Heart left ventricle (tissue), 13 donors: Measurements from ENCODE around the gene OPHN1.

Source experiments
- POLR2A ChIP-seq, 2 donors: fragments of 450-650 bp; IDR thresholded peaks; one replicate each; pipeline ENCODE4 v1.6.1; 2017; ENCODE audit warnings: antibody characterized with exemption in 2 of 2, mild to moderate bottlenecking in 2 of 2, moderate library complexity in 2 of 2
- TF ChIP-seq, protein P1 (sequence below), 12 donors: fragments of 200-600 bp; sonication (generic) in 4 of 12; IDR thresholded peaks; one replicate each; pipeline versions ENCODE4 v1.5.0 to v1.8.0; 2018 to 2022; ENCODE audit warnings: antibody characterized with exemption in 12 of 12, mild to moderate bottlenecking in 5 of 12
- donor health status: ischemic (EF 13 %, LVEDD 7.1; RV severe dilation, severe dysfunction).
- donor health status: DM: no; HTN: yes; CAD: no.
- donor health status: DM: no; HTN: no; CAD: no.
- donor health status: ischemic (EF 25% LVEDD 6.9; RV normal size, moderate dysfunction).
- donor health status: ischemic (EF 25% LVEDD 5.7; RV mildly dilated, moderate dysfunction).
- donor health status: ischemic (EF 35%, LVEDD 5.7; RV mildly dilated, moderate dysfunction).
- donor health status: nonischemic (EF 11% LVEDD 7.7; RV severe dilation, severe dysfunction).
- donor health status: DM: yes; HTN: yes; CAD: no.
- donor health status: PGD.
- donor health status: ischemic (EF 29% LVEDD 5.4; RV normal size, mild dysfunction).
- donor health status: nonischemic (EF 23%, LVEDD 6.1; RV moderate dilation, normal function).

DNA sequence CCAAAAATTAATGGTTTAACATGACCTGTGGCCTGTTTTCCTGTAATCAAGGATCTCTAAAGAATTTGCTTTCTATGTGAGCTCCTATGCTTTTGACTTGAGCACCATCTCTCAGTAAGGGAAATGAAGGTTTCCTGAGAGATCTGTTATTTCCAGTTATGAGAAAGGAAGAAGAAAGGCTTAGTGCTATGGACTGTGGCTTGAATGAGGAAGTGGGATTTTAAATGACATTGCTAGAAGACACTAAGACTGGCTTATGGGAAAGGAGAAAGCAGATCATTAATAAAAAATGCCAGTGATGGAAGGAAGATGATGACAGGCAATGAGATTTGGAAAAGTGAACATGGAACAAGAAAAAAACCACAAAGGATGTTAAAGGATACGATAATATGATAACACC, 285.4 kb downstream of the OPHN1 start:
- no peak for TF ChIP-seq POLR2A (IDR thresholded peaks at IDR 0.05)
- TF ChIP-seq, protein P1, sequence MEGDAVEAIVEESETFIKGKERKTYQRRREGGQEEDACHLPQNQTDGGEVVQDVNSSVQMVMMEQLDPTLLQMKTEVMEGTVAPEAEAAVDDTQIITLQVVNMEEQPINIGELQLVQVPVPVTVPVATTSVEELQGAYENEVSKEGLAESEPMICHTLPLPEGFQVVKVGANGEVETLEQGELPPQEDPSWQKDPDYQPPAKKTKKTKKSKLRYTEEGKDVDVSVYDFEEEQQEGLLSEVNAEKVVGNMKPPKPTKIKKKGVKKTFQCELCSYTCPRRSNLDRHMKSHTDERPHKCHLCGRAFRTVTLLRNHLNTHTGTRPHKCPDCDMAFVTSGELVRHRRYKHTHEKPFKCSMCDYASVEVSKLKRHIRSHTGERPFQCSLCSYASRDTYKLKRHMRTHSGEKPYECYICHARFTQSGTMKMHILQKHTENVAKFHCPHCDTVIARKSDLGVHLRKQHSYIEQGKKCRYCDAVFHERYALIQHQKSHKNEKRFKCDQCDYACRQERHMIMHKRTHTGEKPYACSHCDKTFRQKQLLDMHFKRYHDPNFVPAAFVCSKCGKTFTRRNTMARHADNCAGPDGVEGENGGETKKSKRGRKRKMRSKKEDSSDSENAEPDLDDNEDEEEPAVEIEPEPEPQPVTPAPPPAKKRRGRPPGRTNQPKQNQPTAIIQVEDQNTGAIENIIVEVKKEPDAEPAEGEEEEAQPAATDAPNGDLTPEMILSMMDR (IDR thresholded peaks at IDR 0.05), result no peak
